ENCODE results near the gene SUN3.
A peak's percentile ranks its signal among the peaks of the same experiment; 100 is the strongest.
"Not testable (repeated sequence)": the region's sequence is repeated elsewhere in the genome, so short reads cannot be mapped to it uniquely, and the experiment has no call there.

Gene SUN3

GRCh38 chr7:48011323-48011722 is 17.6 kb downstream of the SUN3 start:
- DNase-seq (ENCODE audit: low read depth in 1 of 2, low spot score in 1 of 2) = no peak
- in situ Hi-C loops (cut with HindIII; ENCODE audit: low pct_unique_long_range_greater_than_20kb, low sequenced_read_pairs) = no loop called here
- TF ChIP-seq JUND (IDR thresholded peaks at IDR 0.05; ENCODE audit: low read depth) = no peak

GRCh38 chr7:48009954-48010353 is 19.0 kb downstream of the SUN3 start:
- DNase-seq (ENCODE audit: low read depth in 1 of 2, low spot score in 1 of 2) = no peak
- in situ Hi-C loops (cut with HindIII; ENCODE audit: low pct_unique_long_range_greater_than_20kb, low sequenced_read_pairs) = no loop called here
- no peak for TF ChIP-seq JUND (IDR thresholded peaks at IDR 0.05; ENCODE audit: low read depth)

- no peak for TF ChIP-seq JUND (IDR thresholded peaks at IDR 0.05; ENCODE audit: low read depth)
- in situ Hi-C loops (cut with HindIII; ENCODE audit: low pct_unique_long_range_greater_than_20kb, low sequenced_read_pairs) = no loop called here
- no peak for DNase-seq (ENCODE audit: low read depth in 1 of 2, low spot score in 1 of 2)
Measured at GRCh38 chr7:48009257-48009656, 19.6 kb downstream of the SUN3 start.

GRCh38 chr7:48006866-48007265 is 22.0 kb downstream of the SUN3 start:
- TF ChIP-seq JUND (IDR thresholded peaks at IDR 0.05; ENCODE audit: low read depth) = no peak

GRCh38 chr7:48004638-48005037 is 24.3 kb downstream of the SUN3 start:
- no peak for TF ChIP-seq JUND (IDR thresholded peaks at IDR 0.05; ENCODE audit: low read depth)

More at GRCh38 chr7:48006866-48007265, 22.0 kb downstream of the SUN3 start:
- in situ Hi-C loops (cut with HindIII; ENCODE audit: low pct_unique_long_range_greater_than_20kb, low sequenced_read_pairs) = no loop called here
- no peak for DNase-seq (ENCODE audit: low read depth in 1 of 2, low spot score in 1 of 2)

GRCh38 chr7:48004032-48004431 is 24.9 kb downstream of the SUN3 start:
- in situ Hi-C loops (cut with HindIII; ENCODE audit: low pct_unique_long_range_greater_than_20kb, low sequenced_read_pairs) = no loop called here
- no peak for DNase-seq (ENCODE audit: low read depth in 1 of 2, low spot score in 1 of 2)
- TF ChIP-seq JUND (IDR thresholded peaks at IDR 0.05; ENCODE audit: low read depth) = no peak

More at GRCh38 chr7:48004638-48005037, 24.3 kb downstream of the SUN3 start:
- no peak for DNase-seq (ENCODE audit: low read depth in 1 of 2, low spot score in 1 of 2)
- in situ Hi-C loops (cut with HindIII; ENCODE audit: low pct_unique_long_range_greater_than_20kb, low sequenced_read_pairs) = no loop called here

GRCh38 chr7:48000164-48000563 is 28.7 kb downstream of the SUN3 start:
- in situ Hi-C loops (cut with HindIII; ENCODE audit: low pct_unique_long_range_greater_than_20kb, low sequenced_read_pairs); DNase-seq (ENCODE audit: low read depth in 1 of 2, low spot score in 1 of 2): not testable (repeated sequence)

GRCh38 chr7:47999413-47999812 is 29.5 kb downstream of the SUN3 start:
- in situ Hi-C loops (cut with HindIII; ENCODE audit: low pct_unique_long_range_greater_than_20kb, low sequenced_read_pairs) = no loop called here
- TF ChIP-seq JUND (IDR thresholded peaks at IDR 0.05; ENCODE audit: low read depth) = no peak
- DNase-seq (ENCODE audit: low read depth in 1 of 2, low spot score in 1 of 2) = no peak

- TF ChIP-seq JUND (IDR thresholded peaks at IDR 0.05; ENCODE audit: low read depth) = no peak
- no peak for DNase-seq (ENCODE audit: low read depth in 1 of 2, low spot score in 1 of 2)
- in situ Hi-C loops (cut with HindIII; ENCODE audit: low pct_unique_long_range_greater_than_20kb, low sequenced_read_pairs) = no loop called here
Measured at GRCh38 chr7:47992446-47992845, 36.5 kb downstream of the SUN3 start.

GRCh38 chr7:47991741-47992311 is 37.1 kb downstream of the SUN3 start:
- in situ Hi-C loops (cut with HindIII; ENCODE audit: low pct_unique_long_range_greater_than_20kb, low sequenced_read_pairs) = no loop called here

GRCh38 chr7:47991270-47991669 is 37.6 kb downstream of the SUN3 start:
- DNase-seq (ENCODE audit: low read depth in 1 of 2, low spot score in 1 of 2) = no peak
- no peak for TF ChIP-seq JUND (IDR thresholded peaks at IDR 0.05; ENCODE audit: low read depth)
- in situ Hi-C loops (cut with HindIII; ENCODE audit: low pct_unique_long_range_greater_than_20kb, low sequenced_read_pairs) = no loop called here

More at GRCh38 chr7:47991741-47992311, 37.1 kb downstream of the SUN3 start:
- peak; percentile 59 to 81 for DNase-seq (ENCODE audit: low read depth in 1 of 2, low spot score in 1 of 2)
- TF ChIP-seq JUND (IDR thresholded peaks at IDR 0.05; ENCODE audit: low read depth) = no peak

- TF ChIP-seq JUND (IDR thresholded peaks at IDR 0.05; ENCODE audit: low read depth) = no peak
- DNase-seq (ENCODE audit: low read depth in 1 of 2, low spot score in 1 of 2) = no peak
- in situ Hi-C loops (cut with HindIII; ENCODE audit: low pct_unique_long_range_greater_than_20kb, low sequenced_read_pairs) = no loop called here
Measured at GRCh38 chr7:47990592-47990991, 38.3 kb downstream of the SUN3 start.

- DNase-seq (ENCODE audit: low read depth in 1 of 2, low spot score in 1 of 2); in situ Hi-C loops (cut with HindIII; ENCODE audit: low pct_unique_long_range_greater_than_20kb, low sequenced_read_pairs): not testable (repeated sequence)
Measured at GRCh38 chr7:47989607-47990400, 39.1 kb downstream of the SUN3 start.
